HUES64 (cell line): ENCODE measurements around the gene WDR48.
"Not testable (repeated sequence)": the region's sequence is repeated elsewhere in the genome, so short reads cannot be mapped to it uniquely, and the experiment has no call there.

Source experiments
- H3K27ac ChIP-seq: 2 replicates; pipeline ENCODE4 v1.7.0; 2013; ENCODE audit warnings: low read depth, low read length, inconsistent platforms
- H3K27me3 ChIP-seq: 2 replicates; pipeline ENCODE4 v1.6.1; 2013; ENCODE audit warnings: mild to moderate bottlenecking, low read length; ENCODE audit not compliant: insufficient read depth
- H3K36me3 ChIP-seq: 2 replicates; pipeline ENCODE4 v1.6.1; 2013; ENCODE audit warnings: mild to moderate bottlenecking, low read length; ENCODE audit not compliant: insufficient read depth
- H3K4me1 ChIP-seq: 2 replicates; pipeline ENCODE4 v1.6.1; 2013; ENCODE audit warnings: mild to moderate bottlenecking, low read length, moderate library complexity; ENCODE audit not compliant: insufficient read depth
- H3K4me3 ChIP-seq: 2 replicates; pipeline ENCODE4 v1.5.1; 2013; ENCODE audit warnings: mild to moderate bottlenecking, low read length, moderate library complexity
- H3K9ac ChIP-seq: 2 replicates; pipeline ENCODE4 v1.6.1; 2013; ENCODE audit warnings: mild to moderate bottlenecking, low read depth, low read length
- H3K9me3 ChIP-seq: 2 replicates; pipeline ENCODE4 v1.6.1; 2013; ENCODE audit warnings: low read depth, low read length; ENCODE audit not compliant: insufficient read depth
- WGBS: fragments of 150-250, 120-280 bp; methylation state at CpG from one replicate; pipeline ENCODE4 v1.1.7; 2013; ENCODE audit warnings: missing lambda C conversion rate; 5-methylcytosine and 5-hydroxymethylcytosine counted together

The WDR48 gene

DNA sequence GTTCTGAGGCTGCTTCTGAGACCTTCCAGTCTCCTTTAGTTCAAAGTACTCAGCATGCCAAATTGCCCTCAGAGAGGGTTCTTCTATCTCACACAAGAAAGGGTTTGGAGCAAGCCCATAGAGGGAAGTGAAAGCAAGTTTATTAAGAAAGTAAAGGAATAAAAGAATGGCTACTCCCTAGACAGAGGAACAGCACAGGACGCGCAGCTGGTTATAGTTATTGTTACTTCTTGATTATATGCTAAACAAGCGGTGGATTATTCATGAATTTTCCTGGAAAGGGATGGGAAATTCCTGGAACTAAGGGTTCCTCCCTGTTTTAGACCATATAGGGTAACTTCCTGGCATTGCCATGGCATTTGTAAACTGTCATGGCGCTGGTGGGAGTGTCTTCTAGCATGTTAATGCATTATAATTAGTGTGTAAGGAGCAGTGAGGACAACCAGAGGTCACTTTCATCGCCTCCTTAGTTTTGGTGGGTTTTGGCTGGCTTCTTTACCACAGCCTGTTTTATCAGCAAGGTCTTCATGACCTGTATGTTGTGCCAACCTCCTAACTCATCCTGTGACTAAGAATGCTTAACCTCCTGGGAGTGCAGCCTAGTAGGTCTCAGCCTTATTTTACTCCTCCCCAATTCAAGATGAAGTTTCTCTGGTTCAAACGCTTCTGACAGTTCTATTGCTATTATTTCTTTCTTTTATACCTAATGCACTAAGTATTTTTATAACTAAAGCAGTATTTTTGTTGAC lies 26.4 kb upstream of the WDR48 start:
- 97% methylated on average over 6 of the region's 6 CpGs for WGBS
- H3K9ac ChIP-seq, result no peak overlapping the region
- no peaks in the 10 kb centered on the region for H3K27me3 ChIP-seq
- no peak overlapping the region for H3K4me3 ChIP-seq
- H3K36me3 ChIP-seq, result no peaks in the 10 kb centered on the region
- no peak overlapping the region for H3K27ac ChIP-seq
- H3K9me3 ChIP-seq, result no peaks in the 10 kb centered on the region
- no peaks in the 10 kb centered on the region for H3K4me1 ChIP-seq

DNA sequence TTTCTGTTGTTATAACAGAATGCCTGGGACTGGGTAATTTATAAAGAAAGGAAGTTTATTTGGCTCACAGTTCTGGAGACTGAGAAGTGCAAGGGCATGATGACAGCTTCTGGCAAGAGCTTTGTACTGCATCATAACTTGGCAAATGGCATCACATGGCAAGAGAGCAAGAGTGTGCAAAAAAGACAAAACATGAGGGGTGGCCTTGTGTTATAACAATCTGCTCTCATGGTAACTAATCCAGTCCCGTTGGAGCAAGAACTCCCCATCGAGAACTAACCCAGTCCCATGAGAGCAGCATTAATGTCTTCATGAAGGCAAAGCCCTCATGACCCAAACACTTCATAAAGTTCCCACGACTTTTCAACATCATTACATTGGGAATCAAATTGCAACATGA lies 23.3 kb upstream of the WDR48 start:
- 91% methylated on average over 3 of the region's 3 CpGs for WGBS
- H3K36me3 ChIP-seq, result no peaks in the 10 kb centered on the region

DNA sequence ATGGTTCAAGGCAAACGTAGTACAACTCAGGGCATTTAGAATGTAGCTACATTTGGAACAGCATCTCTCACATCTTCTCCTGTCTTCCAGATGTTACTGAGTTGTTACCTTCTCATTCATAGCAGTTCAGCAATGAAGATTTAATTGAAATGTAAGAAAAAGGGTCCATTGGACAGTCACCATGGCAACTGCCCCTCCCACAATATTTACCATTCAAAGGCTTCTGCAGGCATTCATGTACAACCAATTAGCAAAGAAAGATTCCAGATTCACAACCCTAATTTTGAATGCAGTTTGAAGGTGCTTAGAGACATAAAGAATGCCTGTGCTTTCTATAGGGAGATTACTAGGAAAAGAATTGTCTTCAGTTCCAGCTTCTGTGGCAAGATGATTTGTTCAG lies 22.3 kb upstream of the WDR48 start:
- WGBS, result 92% methylated on average over 1 of the region's 1 CpG
- Histone ChIP-seq H3K36me3 (no peaks in the 10 kb centered on the region), H3K9ac (no peak overlapping the region), H3K27me3 (no peaks in the 10 kb centered on the region), H3K4me3 (no peak overlapping the region), H3K27ac (no peak overlapping the region), H3K9me3 (peaks cover 4% of the 10 kb centered on the region; the same call in 1 of the 2 replicates), H3K4me1 (no peaks in the 10 kb centered on the region)

More for the DNA sequence above, 23.3 kb upstream of the WDR48 start:
- Histone ChIP-seq H3K4me1 (no peaks in the 10 kb centered on the region), H3K4me3 (no peak overlapping the region), H3K9me3 (no peaks in the 10 kb centered on the region), H3K27me3 (no peaks in the 10 kb centered on the region), H3K9ac (no peak overlapping the region), H3K27ac (no peak overlapping the region)

DNA sequence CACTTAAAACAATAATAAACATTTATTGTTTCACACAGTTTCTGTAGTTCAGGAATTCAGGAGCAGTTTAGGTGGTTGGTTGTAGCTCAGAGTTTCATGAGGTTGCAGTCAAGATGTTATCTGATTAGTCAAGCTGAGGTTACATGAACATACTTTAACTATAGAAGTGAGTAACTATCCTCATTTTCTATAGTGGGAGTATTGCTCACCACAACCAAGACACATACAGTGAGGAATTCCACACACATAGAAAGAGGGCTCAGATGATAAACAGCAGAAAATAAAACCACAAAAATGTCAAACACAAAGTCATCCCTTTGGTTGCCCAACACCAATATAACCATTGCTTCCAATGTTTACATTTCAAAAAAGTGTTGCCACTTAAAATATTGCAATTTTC lies 13.7 kb upstream of the WDR48 start:
- no peaks in the 10 kb centered on the region for H3K36me3 ChIP-seq
- H3K4me1 ChIP-seq, result no peaks in the 10 kb centered on the region
- peaks cover 7% of the 10 kb centered on the region; the same call in 1 of the 2 replicates for H3K9me3 ChIP-seq
- H3K4me3 ChIP-seq, result no peak overlapping the region
- no peaks in the 10 kb centered on the region for H3K27me3 ChIP-seq
- no peak overlapping the region for H3K27ac ChIP-seq
- no peak overlapping the region for H3K9ac ChIP-seq

DNA sequence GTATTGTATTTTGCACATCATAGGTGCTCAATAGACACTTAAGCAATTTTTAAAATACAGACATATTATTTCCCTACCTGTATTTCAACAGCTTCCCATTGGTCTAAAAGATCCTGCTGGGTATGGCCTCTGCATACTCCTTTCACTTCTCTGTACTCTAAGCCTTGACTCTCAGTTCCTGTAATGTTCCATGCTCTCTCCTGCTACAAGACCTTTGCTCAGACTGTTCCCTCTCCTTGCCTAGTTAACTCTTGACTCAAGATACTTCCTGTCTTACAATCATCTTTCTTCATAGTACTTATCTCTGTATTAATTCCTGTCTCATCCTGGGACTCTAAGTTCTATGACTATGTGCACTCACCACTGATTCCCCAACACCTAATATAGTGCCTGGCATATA lies 1.8 kb upstream of the WDR48 start:
- Histone ChIP-seq H3K36me3 (no peaks in the 10 kb centered on the region), H3K27me3 (no peaks in the 10 kb centered on the region), H3K9me3 (no peaks in the 10 kb centered on the region), H3K27ac (no peak overlapping the region), H3K4me1 (no peaks in the 10 kb centered on the region), H3K4me3 (no peak overlapping the region), H3K9ac (no peak overlapping the region)

DNA sequence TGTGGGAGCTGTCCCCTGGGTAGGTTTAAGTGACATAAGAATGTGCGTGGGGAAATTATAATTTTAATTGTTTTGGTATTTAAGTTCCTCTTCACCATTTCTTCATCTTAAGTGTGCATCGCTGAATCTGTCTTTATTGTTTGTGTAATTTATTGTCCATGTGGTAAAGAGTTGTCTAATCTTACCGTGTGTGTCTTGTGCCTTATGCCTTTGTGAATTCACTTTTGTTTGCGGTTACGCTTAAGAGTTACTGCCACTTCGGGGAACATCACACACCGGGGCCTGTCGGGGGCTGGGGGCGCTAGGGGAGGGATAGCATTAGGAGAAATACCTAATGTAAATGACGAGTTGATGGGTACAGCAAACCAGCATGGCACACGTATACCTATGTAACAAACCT lies 767 bp downstream of the WDR48 start:
- 3% methylated on average over 8 of the region's 11 CpGs for WGBS
- no peaks in the 10 kb centered on the region for H3K36me3 ChIP-seq
- H3K27ac ChIP-seq, result peak overlapping the region; percentile 98

DNA sequence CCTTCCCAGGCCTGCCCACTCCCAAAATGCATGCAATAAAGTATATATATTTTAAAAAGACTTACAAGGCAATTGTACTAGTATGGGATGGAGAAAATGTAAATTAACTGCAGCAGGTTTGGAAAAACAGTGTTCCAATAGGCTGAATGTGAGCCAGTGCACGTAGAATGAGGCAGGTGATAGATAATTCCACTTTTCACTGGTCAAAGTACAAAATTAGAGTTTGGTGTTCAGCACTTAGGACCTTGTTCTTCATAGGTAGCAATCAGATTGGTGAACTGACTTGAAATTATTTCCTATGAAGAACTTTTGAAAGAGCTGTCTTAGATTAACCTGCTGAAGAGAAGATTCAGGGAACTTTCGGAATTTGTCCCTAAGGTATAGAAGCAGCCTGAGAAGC lies 1.9 kb downstream of the WDR48 start:
- Histone ChIP-seq H3K36me3 (no peaks in the 10 kb centered on the region), H3K4me3 (no peak overlapping the region), H3K27me3 (no peaks in the 10 kb centered on the region), H3K27ac (no peak overlapping the region), H3K9ac (no peak overlapping the region), H3K4me1 (no peaks in the 10 kb centered on the region), H3K9me3 (no peaks in the 10 kb centered on the region)
- 87% methylated on average over 2 of the region's 2 CpGs for WGBS

More for the DNA sequence above, 767 bp downstream of the WDR48 start:
- Histone ChIP-seq H3K4me3 (peak overlapping the region; percentile 66), H3K27me3 (no peaks in the 10 kb centered on the region), H3K4me1 (no peaks in the 10 kb centered on the region), H3K9me3 (no peaks in the 10 kb centered on the region), H3K9ac (peak overlapping the region; percentile 79)

DNA sequence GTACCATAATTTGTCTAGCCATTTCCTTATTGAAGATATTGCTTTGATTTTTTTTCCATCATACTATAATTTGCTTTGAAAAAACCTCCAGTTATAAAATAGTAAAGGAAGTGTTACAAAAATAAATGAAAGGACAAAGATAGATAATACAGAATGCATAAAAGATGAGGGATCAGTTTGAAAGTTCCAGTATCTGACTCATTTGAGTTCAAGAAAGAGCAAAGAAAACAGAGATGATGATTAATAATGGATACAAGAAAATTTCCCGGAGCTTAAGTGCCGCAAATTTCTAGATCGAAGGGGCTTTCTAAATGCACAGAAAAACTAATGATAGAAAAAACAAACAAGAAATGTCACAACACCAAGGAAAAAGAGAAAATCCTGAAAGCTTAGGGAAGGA lies 4.3 kb downstream of the WDR48 start:
- no peak overlapping the region for H3K4me3 ChIP-seq
- 100% methylated on average over 1 of the region's 3 CpGs for WGBS
- no peaks in the 10 kb centered on the region for H3K9me3 ChIP-seq
- H3K36me3 ChIP-seq, result no peaks in the 10 kb centered on the region
- H3K4me1 ChIP-seq, result peaks cover 3% of the 10 kb centered on the region; the same call in 1 of the 2 replicates
- H3K27ac ChIP-seq, result no peak overlapping the region
- no peaks in the 10 kb centered on the region for H3K27me3 ChIP-seq
- H3K9ac ChIP-seq, result no peak overlapping the region

DNA sequence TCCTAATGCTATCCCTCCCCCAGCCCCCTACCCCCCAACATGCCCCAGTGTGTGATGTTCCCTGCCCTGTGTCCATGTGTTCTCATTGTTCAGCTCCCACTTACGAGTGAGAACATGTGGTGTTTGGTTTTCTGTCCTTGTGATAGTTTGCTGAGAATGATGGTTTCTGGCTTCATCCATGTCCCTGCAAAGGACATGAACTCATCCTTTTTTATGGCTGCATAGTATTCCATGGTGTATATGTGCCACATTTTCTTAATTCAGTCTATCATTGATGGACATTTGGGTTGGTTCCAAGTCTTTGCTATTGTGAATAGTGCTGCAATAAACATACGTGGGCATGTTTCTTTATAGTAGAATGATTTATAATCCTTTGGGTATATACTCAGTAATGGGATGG lies 9.4 kb downstream of the WDR48 start:
- 96% methylated on average over 1 of the region's 2 CpGs for WGBS
- H3K4me3 ChIP-seq, H3K9ac ChIP-seq, H3K36me3 ChIP-seq, H3K4me1 ChIP-seq, H3K27me3 ChIP-seq, H3K27ac ChIP-seq, H3K9me3 ChIP-seq: not testable (repeated sequence)

DNA sequence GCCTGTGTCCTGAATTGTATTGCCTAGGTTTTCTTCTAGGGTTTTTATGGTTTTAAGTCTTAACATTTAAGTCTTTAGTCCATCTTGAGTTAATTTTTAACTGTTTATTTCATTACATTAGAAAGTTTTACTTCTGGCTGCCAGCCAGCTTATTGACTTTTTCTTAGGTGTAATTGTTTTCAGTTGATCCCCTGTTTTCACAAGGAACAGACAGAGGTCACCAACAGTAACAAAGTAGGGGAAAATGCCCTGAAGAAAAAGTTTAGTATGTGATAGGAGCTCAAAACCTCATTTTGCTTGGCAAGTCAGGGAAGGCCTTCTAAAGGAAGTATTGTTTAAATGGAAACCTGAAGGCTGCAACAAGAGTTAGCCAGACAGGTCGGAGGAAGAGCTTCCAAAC lies 10.4 kb downstream of the WDR48 start:
- Histone ChIP-seq H3K9me3 (no peaks in the 10 kb centered on the region), H3K4me3 (no peak overlapping the region), H3K27ac (no peak overlapping the region), H3K9ac (no peak overlapping the region), H3K27me3 (no peaks in the 10 kb centered on the region), H3K36me3 (peaks cover 17% of the 10 kb centered on the region), H3K4me1 (peaks cover 6% of the 10 kb centered on the region; the same call in 1 of the 2 replicates)
- WGBS, result 88% methylated on average over 1 of the region's 1 CpG

DNA sequence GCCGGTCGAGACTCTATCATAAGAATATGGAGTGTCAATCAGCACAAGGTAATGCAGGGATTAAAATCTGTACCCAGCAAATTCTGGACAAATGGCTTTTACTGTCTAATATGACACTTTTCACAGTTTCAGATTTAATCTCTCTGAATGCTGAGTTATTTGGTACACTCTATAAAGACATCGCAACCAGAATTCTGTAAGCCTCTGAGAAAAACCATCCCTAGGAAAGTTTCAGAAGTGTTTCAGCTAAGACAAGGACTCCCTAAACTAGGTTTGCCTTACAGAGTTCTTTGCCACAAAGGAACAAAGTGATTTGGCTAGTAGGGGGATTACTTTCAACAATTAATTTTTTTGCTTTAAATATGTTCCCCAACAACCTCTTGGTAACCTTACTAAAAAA lies 11.3 kb downstream of the WDR48 start:
- Histone ChIP-seq H3K36me3 (peaks cover 27% of the 10 kb centered on the region), H3K27me3 (no peaks in the 10 kb centered on the region), H3K9ac (no peak overlapping the region), H3K27ac (no peak overlapping the region), H3K4me1 (peaks cover 6% of the 10 kb centered on the region; the same call in 1 of the 2 replicates), H3K4me3 (no peak overlapping the region), H3K9me3 (no peaks in the 10 kb centered on the region)
- WGBS, result 96% methylated on average over 3 of the region's 3 CpGs

DNA sequence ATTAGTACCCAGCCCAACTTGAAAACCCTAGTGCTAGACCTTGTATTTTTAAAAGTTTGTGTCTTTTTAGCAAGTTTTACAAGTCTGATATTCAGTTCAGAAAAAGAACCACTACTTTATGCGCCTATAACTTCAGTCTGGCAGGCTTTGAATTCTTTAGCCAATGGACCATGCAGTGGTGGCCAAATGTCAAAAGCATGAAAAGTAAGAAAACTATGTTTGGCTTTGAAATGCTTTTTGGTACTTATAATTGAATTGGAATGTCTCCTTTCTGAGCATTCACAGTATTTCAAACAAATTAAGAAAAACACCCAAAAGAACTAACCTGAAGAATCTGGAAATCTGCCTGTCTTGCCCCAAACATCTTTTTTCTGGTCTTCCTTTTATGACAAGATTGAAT lies 12.8 kb downstream of the WDR48 start:
- no peak overlapping the region for H3K4me3 ChIP-seq
- 100% methylated on average over 1 of the region's 1 CpG for WGBS
- H3K4me1 ChIP-seq, result 0 out of 2 replicates have a peak, but pooled peaks cover 2% of the 10 kb centered on the region
- no peak overlapping the region for H3K9ac ChIP-seq
- H3K27ac ChIP-seq, result no peak overlapping the region
- H3K36me3 ChIP-seq, result peaks cover 42% of the 10 kb centered on the region
- no peaks in the 10 kb centered on the region for H3K9me3 ChIP-seq
- H3K27me3 ChIP-seq, result no peaks in the 10 kb centered on the region
